ENCODE data around the gene SORCS1. TPM values are rescaled to one million over a fixed set of nuclear protein-coding genes. Genes with fewer than 3 reads are reported as not detected.

The SORCS1 gene
- total and polyA plus RNA-seq, 2 donors from 2014 or later: 0.76 to 2.4 TPM

DNA sequence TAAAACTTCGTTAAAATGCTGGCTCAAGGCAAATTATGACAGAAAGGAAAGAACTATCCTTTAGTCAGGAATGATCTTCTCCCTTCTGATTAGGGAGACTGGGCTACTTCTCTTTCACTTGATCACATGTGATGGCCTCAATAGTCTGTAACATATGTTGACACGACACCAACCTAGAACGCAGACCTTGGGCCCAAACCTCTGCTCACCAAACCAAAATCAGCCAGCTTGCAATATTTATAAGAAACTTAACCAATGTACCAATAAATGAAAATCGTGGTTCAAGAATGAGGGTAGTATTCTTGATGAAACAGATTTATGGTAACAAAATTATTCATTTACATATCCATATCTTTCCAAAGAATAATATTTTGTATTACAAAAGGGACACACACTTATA lies 361.6 kb downstream of the SORCS1 start:
- no peak overlapping the region for H3K9ac ChIP-seq (ENCODE audit: low read length in 3 of 3)
- no peaks in the 10 kb centered on the region for H3K4me1 ChIP-seq (ENCODE audit: control insufficient read depth in 2 of 3, insufficient read depth in 2 of 3, low read depth in 1 of 3, low read length in 3 of 3)
- no peak for FAIRE-seq
- no peaks in the 10 kb centered on the region for H3K9me3 ChIP-seq (ENCODE audit: control insufficient read depth in 2 of 3, insufficient read depth in 1 of 3, low read length in 3 of 3)
- no peak overlapping the region for H3K4me3 ChIP-seq (ENCODE audit: low read length in 3 of 3)
- intact Hi-C loops (cut with DNase I): no loop called here
- TF ChIP-seq, protein P1, sequence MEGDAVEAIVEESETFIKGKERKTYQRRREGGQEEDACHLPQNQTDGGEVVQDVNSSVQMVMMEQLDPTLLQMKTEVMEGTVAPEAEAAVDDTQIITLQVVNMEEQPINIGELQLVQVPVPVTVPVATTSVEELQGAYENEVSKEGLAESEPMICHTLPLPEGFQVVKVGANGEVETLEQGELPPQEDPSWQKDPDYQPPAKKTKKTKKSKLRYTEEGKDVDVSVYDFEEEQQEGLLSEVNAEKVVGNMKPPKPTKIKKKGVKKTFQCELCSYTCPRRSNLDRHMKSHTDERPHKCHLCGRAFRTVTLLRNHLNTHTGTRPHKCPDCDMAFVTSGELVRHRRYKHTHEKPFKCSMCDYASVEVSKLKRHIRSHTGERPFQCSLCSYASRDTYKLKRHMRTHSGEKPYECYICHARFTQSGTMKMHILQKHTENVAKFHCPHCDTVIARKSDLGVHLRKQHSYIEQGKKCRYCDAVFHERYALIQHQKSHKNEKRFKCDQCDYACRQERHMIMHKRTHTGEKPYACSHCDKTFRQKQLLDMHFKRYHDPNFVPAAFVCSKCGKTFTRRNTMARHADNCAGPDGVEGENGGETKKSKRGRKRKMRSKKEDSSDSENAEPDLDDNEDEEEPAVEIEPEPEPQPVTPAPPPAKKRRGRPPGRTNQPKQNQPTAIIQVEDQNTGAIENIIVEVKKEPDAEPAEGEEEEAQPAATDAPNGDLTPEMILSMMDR (IDR thresholded peaks at IDR 0.05; ENCODE audit: borderline replicate concordance, extremely low read depth, insufficient read depth): no peak
- no peaks in the 10 kb centered on the region for H3K36me3 ChIP-seq (ENCODE audit: control insufficient read depth in 2 of 3, insufficient read depth in 3 of 3, low read length in 3 of 3)
- H3K27me3 ChIP-seq (ENCODE audit: control insufficient read depth, insufficient read depth, low read length): no peaks in the 10 kb centered on the region
- no peak overlapping the region for H3K27ac ChIP-seq (ENCODE audit: low read depth in 2 of 2, low read length in 2 of 2)
- DNase-seq: no peak

DNA sequence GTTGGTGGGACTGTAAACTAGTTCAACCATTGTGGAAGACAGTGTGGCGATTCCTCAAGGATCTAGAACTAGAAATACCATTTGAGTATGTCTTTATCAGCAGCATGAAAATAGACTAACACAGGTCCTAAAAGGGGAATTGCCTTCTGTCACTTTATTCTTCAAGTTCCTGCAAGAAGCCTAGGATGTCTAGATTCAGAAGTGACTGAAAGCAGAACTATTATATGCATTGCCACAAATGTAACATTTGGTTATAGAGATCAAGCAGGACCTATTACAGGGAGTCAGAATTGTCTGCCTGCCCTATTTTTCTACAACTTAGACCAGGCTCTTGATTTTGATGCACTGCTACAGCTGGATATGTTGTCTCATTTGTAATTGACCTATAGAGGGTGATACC lies 364.7 kb downstream of the SORCS1 start:
- H3K36me3 ChIP-seq (ENCODE audit: control insufficient read depth in 2 of 3, insufficient read depth in 3 of 3, low read length in 3 of 3): no peaks in the 10 kb centered on the region
- intact Hi-C loops (cut with DNase I): no loop called here
- no peaks in the 10 kb centered on the region for H3K9me3 ChIP-seq (ENCODE audit: control insufficient read depth in 2 of 3, insufficient read depth in 1 of 3, low read length in 3 of 3)
- no peaks in the 10 kb centered on the region for H3K4me1 ChIP-seq (ENCODE audit: control insufficient read depth in 2 of 3, insufficient read depth in 2 of 3, low read depth in 1 of 3, low read length in 3 of 3)
- H3K27me3 ChIP-seq (ENCODE audit: control insufficient read depth, insufficient read depth, low read length): no peaks in the 10 kb centered on the region
- no peak overlapping the region for H3K4me3 ChIP-seq (ENCODE audit: low read length in 3 of 3)
- TF ChIP-seq, protein P1 (IDR thresholded peaks at IDR 0.05; ENCODE audit: borderline replicate concordance, extremely low read depth, insufficient read depth): no peak
- FAIRE-seq (no peak), DNase-seq (no peak)
- H3K9ac ChIP-seq (ENCODE audit: low read length in 3 of 3): no peak overlapping the region
- H3K27ac ChIP-seq (ENCODE audit: low read depth in 2 of 2, low read length in 2 of 2): no peak overlapping the region

DNA sequence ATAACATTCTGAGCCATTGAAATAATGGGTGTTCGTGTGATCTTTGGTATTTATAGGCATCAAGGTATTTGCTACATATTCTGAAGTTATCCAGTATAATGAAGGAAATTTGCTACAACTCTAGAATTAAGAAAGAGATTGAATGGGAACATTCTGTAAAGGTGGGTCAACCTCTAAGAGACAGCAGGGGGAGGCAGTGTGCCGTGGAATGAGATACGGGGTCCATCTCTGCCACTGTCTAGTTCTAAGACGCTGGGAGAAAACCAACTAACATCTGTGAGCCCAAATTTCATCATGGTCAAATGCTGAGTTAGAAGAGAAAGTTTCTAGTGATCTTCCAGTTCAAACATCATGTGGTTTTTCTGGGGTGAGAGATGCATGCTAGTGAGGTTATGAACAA lies 368.9 kb downstream of the SORCS1 start:
- TF ChIP-seq, protein P1 (IDR thresholded peaks at IDR 0.05; ENCODE audit: borderline replicate concordance, extremely low read depth, insufficient read depth): peak; percentile 51
- Histone ChIP-seq H3K36me3 (ENCODE audit: control insufficient read depth in 2 of 3, insufficient read depth in 3 of 3, low read length in 3 of 3) (no peaks in the 10 kb centered on the region), H3K4me3 (ENCODE audit: low read length in 3 of 3) (no peak overlapping the region), H3K4me1 (ENCODE audit: control insufficient read depth in 2 of 3, insufficient read depth in 2 of 3, low read depth in 1 of 3, low read length in 3 of 3) (peaks cover 0 to 7% (median 0%) of the 10 kb centered on the region in 3 donors), H3K9ac (ENCODE audit: low read length in 3 of 3) (no peak overlapping the region), H3K27me3 (ENCODE audit: control insufficient read depth, insufficient read depth, low read length) (no peaks in the 10 kb centered on the region), H3K27ac (ENCODE audit: low read depth in 2 of 2, low read length in 2 of 2) (no peak overlapping the region), H3K9me3 (ENCODE audit: control insufficient read depth in 2 of 3, insufficient read depth in 1 of 3, low read length in 3 of 3) (no peaks in the 10 kb centered on the region)
- FAIRE-seq (no peak), DNase-seq (peak in 4 of 5 donors; percentile 57 to 82 (median 66))
- intact Hi-C loops (cut with DNase I): no loop called here

DNA sequence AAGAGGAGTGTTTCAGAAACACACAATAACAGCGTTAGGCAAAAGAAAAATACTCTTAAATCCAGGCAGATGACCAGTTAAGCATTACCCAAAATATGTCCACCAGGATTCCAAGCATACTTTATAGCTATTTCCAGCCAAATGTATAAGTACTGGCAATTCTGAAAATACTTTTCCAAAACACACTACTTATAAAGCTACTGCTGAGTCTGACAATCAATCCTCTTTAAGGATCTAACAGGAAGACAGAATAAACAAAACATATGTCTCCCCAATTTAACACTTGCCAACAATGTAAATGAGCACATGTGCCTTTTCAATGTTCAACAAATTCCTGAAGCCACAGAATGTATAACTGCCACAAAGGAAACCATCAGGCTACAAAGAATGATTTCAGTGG lies 370.9 kb downstream of the SORCS1 start:
- DNase-seq (peak in 1 of 5 donors; percentile 14), FAIRE-seq (no peak)
- no peaks in the 10 kb centered on the region for H3K27me3 ChIP-seq (ENCODE audit: control insufficient read depth, insufficient read depth, low read length)
- H3K9ac ChIP-seq (ENCODE audit: low read length in 3 of 3): no peak overlapping the region
- TF ChIP-seq, protein P1 (IDR thresholded peaks at IDR 0.05; ENCODE audit: borderline replicate concordance, extremely low read depth, insufficient read depth): no peak
- no peaks in the 10 kb centered on the region for H3K9me3 ChIP-seq (ENCODE audit: control insufficient read depth in 2 of 3, insufficient read depth in 1 of 3, low read length in 3 of 3)
- no peaks in the 10 kb centered on the region for H3K36me3 ChIP-seq (ENCODE audit: control insufficient read depth in 2 of 3, insufficient read depth in 3 of 3, low read length in 3 of 3)
- H3K4me1 ChIP-seq (ENCODE audit: control insufficient read depth in 2 of 3, insufficient read depth in 2 of 3, low read depth in 1 of 3, low read length in 3 of 3): peaks cover 0 to 7% (median 0%) of the 10 kb centered on the region in 3 donors
- intact Hi-C loops (cut with DNase I): no loop called here
- H3K27ac ChIP-seq (ENCODE audit: low read depth in 2 of 2, low read length in 2 of 2): no peak overlapping the region
- H3K4me3 ChIP-seq (ENCODE audit: low read length in 3 of 3): no peak overlapping the region
